ENCODE data around the gene MYBPC2. TPM values are rescaled to one million over a fixed set of nuclear protein-coding genes. Genes with fewer than 3 reads are reported as not detected.

Gene MYBPC2
- total RNA-seq, 2 experiments from 2014 or later: 0.04 TPM; not detected in 1

GRCh38 chr19:50475101-50475568 is 42.4 kb downstream of the MYBPC2 start:
- ChIA-PET POLR2A (no interaction called here), CTCF (interaction anchor here (0.6 to 1.0 kb wide), 3 partner anchors 118 to 620 kb away, joined by 3 to 5 read pairs (median 3); no protein-coding TSS in a partner anchor)

DNA sequence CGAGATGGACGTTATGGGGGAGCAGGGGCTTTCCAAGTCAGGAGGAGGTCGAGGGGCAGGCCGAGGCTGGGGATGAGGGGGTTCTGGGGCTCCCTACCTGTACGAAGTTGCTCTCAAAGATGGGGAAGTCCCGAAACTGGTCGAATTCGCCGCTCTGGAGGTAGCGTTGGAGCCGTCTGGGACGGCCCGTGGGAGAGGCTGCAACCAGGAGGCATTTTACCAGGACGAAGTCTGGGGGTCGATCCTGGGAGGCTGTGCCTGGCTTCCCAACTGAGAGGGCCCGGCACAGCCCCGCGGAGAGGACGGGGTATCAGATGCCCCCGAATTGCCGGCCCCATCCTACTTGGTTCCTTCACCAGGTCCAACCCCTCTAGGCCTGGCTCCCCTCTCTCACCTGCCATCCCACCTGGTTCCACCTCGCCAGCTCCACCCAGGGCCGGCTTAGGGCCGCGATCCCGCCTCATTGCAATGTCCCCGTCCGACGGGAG is 43.1 kb downstream of the MYBPC2 start:
- ChIA-PET CTCF (no interaction called here), POLR2A (interaction anchor here (0.5 kb wide), 1 partner anchor 14 kb away, joined by 3 read pairs; no protein-coding TSS in a partner anchor)

GRCh38 chr19:50476224-50476906 is 43.7 kb downstream of the MYBPC2 start, which contains the start of the genes EMC10 and GARIN5A:
Gene EMC10, plus strand, starts transcription at chr19:50476507. Its CDS starts 38 bp downstream, at chr19:50476545.
Gene GARIN5A, minus strand, starts transcription at chr19:50476848. Its CDS starts 460 bp downstream, at chr19:50476388.
- ChIA-PET CTCF (no interaction called here), POLR2A (interaction anchor here (0.5 kb wide), 1 partner anchor 13 kb away, joined by 3 read pairs; no protein-coding TSS in a partner anchor)

DNA sequence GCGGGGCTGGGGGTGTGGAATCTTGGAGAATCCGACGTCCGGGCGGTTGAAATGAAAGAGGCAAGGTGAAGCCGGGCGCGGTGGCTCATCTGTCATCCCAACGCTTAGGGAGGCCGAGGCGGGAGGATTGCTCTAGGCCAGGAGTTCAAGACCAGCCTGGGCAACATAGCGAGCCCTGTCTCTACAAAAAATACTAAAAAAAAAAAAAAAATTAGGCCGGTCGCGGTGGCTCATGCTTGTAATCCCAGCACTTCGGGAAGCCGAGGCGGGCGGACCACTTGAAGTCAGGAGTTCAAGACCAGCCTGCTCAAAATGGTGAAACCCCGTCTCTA is 44.2 kb downstream of the MYBPC2 start:
- ChIA-PET CTCF (no interaction called here), POLR2A (no interaction called here)

- ChIA-PET POLR2A (no interaction called here), CTCF (interaction anchor here (1.3 kb wide), 1 partner anchor 121 kb away, joined by 5 read pairs; no protein-coding TSS in a partner anchor)
Measured at GRCh38 chr19:50477751-50478515, 45.2 kb downstream of the MYBPC2 start.

DNA sequence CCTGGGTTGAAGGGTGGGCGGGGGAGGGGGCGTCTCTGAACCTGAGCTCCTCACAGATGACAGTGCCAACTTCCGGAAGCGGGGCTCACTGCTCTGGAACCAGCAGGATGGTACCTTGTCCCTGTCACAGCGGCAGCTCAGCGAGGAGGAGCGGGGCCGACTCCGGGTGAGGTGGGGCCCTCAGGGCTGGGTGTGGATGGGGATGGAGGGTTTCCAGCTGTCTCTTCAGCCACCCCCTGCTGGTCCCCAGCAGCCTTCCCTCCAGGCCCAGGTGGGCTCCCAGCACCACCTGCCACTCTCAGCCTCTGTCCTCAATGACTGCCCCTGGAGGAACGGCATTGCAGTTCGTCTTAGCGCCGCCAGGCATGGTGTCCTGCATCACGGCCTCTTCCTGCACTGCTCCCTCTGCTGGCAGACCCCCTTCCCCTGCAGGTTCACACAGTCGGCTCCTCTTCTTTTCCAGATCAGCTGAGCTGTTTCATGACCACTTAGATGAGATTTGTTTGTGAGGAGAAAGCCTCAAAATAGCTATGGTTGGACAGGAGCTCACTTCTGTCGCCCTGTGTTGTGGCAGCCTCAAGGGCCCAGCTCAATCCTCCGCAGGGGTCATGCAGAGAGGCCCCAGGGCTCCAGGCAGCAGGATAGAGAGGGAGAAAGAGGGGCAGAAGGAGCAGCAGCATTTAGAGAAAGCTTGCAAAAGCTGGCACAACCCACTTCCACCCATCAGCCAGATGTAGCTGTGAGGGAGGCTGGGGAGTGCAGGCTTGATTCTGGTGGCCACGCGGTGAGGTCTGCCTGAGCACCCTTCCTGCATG is 46.4 kb downstream of the MYBPC2 start:
- POLR2A ChIA-PET: interaction anchor here (0.5 kb wide), 1 partner anchor 31 kb away, joined by 4 read pairs; no protein-coding TSS in a partner anchor

GRCh38 chr19:50479761-50480251 is 47.1 kb downstream of the MYBPC2 start:
- POLR2A ChIA-PET: interaction anchor here (0.5 kb wide), 1 partner anchor 30 kb away, joined by 4 read pairs; no protein-coding TSS in a partner anchor
- CTCF ChIA-PET: no interaction called here

More for the DNA sequence above, 46.4 kb downstream of the MYBPC2 start:
- CTCF ChIA-PET: interaction anchor here (0.8 to 1.3 kb wide), 2 partner anchors 33 to 122 kb away, joined by 3 to 5 read pairs; no protein-coding TSS in a partner anchor

DNA sequence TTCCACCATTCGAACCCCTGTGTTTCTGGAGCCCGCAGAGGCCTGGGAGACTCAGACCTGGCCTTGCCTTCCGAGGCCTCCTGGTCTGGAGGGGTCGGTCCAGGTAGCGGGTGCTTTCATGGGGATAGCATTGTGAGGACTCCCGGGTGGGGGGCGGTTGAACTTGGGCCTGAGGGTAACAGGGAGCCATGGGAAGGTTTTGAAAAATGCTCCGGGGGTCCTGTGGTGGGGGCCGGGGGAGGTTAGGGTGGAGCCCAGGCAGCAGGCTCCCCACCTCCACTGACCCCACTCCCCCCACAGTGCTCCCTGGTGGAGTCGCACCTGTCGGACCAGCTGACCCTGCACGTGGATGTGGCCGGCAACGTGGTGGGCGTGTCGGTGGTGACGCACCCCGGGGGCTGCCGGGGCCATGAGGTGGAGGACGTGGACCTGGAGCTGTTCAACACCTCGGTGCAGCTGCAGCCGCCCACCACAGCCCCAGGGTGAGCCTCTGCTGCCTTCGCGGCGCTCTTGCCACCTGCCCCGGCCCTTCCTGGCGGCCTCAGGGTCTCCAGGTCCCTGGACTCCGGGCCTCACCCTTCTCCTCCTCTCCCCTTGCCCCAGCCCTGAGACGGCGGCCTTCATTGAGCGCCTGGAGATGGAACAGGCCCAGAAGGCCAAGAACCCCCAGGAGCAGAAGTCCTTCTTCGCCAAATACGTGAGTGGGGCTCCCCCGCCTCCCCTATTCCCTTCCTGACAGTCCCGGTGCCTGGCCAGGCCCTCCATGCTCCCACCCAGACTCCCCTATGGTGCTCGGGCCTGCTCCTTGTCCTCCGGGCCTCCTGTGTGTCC is 47.8 kb downstream of the MYBPC2 start:
- ChIA-PET POLR2A (no interaction called here), CTCF (no interaction called here)

GRCh38 chr19:50481351-50482149 is 48.9 kb downstream of the MYBPC2 start:
- ChIA-PET CTCF (no interaction called here), POLR2A (no interaction called here)

GRCh38 chr19:50482271-50482855 is 49.7 kb downstream of the MYBPC2 start:
- ChIA-PET CTCF (no interaction called here), POLR2A (no interaction called here)

- ChIA-PET CTCF (no interaction called here), POLR2A (no interaction called here)
Measured at GRCh38 chr19:50482916-50483315, 50.2 kb downstream of the MYBPC2 start.

DNA sequence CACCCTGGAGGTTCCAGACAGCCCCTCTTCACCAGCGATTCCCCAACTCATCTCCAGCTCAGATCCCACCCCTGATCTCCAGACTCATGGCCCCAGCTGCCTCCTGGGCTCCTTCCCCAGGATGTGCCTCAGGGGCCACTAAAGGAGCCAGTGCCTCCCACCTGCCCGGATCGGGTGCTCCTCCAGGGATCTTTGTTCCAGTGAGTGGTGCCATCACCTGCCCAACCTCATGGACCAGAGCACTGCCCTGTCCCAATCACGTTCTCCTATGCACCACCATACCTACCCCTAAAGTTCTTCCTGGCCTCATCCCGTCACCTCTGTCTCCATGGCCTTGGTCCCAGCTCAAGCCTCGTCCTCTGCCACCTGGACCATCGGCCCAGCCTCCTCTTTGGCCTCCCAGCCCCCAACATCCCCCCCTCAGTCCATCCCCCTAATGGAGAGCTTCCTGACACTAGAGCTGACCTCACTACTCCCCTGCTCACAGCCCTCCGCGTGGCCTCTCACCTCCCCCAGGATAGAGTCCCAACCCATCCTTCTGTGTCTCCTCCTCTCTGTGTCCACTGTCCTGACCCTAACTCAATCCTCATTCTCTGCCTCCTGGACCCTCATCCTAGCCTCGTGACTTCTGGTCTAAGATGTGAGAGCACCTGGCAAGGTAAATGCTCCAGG is 52.7 kb downstream of the MYBPC2 start:
- ChIA-PET POLR2A (no interaction called here), CTCF (no interaction called here)

DNA sequence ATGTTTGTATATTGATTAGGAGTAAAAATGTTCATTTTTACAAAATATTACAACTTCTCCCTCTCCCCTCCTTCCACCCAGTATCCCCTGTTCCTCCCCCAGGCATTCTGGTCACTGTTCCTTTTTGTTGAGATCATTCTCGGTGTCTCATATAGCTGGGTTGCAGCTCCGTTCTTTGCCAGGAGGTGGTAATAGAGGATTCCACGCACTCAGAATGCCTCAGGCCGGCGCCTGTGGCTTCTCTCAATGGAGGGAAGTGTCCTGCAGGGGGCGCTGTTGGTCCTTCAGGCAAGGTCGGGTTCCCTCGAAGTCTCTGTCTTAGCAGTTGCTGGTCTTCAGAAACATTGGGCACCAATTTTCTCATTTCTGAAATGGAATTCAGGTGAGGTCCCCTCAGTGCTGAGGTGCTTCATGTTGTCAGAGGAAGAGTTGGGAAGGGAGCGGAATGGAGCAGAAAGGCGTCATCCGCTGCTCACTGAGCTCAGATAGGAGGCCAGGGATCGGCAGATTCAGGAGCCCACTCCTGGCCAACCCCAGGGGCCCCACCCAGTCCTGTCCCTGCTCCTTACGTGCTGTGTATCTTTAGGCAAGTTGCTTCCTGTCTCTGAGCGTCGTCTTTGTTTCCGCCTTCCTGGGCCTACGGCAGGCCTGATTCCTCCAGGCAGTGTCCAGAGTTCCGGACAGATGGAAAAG is 54.3 kb downstream of the MYBPC2 start:
- ChIA-PET POLR2A (no interaction called here), CTCF (interaction anchor here (0.6 to 0.9 kb wide), 4 partner anchors 129 to 1929 kb away, joined by 3 to 5 read pairs (median 4); no protein-coding TSS in a partner anchor)

GRCh38 chr19:50488389-50489194 is 55.9 kb downstream of the MYBPC2 start:
- ChIA-PET POLR2A (no interaction called here), CTCF (no interaction called here)

DNA sequence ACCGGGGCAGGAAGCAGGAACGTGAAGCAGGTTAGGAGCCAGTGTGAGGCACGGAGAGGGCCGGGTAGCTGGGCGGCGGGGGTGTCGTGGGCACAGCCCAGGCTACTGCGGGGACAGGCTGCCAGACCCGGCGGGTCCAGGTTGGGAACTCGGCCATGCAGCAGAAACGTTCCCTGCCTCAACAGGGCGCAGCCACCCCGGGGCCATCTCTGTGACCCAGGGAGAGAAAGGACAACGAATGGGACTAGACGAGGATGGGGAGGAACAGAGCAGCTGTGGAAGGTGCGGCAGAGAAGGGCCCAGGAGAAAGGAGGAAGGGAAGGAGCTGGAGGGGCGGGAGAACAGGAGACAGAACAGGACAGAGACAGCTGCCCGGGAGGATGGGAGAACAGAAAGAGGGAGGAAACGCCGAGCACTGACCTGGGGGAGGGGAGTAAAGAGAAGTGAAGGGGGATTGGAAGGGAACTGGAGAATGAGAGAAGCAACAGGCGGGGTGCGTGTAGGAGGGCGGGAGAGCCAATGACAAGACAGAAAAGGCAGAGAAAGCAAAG is 56.8 kb downstream of the MYBPC2 start:
- ChIA-PET POLR2A (interaction anchor here (0.6 kb wide), 1 partner anchor 13 kb away, joined by 3 read pairs; the partner anchor contains the start of gene EMC10), CTCF (no interaction called here)

Data from activated CD8-positive, alpha-beta memory T cell treated with anti-CD3 and anti-CD28 coated beads for 36 hours (primary cell).